Activated CD8-positive, alpha-beta memory T cell treated with anti-CD3 and anti-CD28 coated beads, Interleukin-2, amount 50 U/mL, for 48 hours (primary cell): ENCODE data around the gene STK38L.

Source experiments
- DNase-seq: peaks from one replicate; pipeline ENCODE4 v3.0.0-alpha.2; 2020

Gene STK38L

DNA sequence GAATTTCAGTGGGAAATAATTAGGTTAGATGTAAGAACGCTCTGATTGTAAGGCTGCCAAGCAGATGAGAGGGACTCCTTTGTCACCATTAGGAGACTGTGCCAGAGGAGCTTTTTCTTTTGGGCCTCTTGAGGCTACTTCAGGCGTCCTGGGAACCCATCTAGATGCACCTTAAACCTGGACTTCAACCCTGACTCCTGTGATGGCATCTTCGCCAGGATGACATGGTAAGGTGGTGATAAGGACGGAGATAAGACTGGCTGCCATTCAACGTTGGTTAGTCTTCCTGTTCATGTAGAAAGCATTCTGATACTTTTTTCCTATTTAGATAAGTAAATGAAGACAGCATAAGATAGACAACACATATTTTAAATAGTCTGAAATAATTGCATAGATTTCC is 36.3 kb downstream of the STK38L start:
- DNase-seq: no peak

DNA sequence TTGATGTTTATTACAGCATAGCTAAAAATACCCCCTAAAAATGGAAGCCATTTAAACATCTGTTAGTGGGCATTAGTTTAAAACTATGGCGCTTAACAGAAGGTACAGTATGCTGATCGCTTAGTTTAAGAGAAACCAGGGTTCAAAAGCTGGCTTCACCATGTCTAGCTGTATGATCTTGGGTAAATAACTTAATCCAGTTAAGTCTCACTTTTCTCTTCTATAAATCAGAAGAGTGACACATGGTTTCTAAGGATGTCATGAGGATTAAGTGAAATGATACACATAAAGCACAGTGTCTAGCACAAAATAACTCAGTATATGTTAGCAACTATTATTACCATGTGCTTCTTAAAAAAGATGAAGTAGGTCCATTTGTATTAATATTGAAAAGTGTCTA is 38.7 kb downstream of the STK38L start:
- no peak for DNase-seq

DNA sequence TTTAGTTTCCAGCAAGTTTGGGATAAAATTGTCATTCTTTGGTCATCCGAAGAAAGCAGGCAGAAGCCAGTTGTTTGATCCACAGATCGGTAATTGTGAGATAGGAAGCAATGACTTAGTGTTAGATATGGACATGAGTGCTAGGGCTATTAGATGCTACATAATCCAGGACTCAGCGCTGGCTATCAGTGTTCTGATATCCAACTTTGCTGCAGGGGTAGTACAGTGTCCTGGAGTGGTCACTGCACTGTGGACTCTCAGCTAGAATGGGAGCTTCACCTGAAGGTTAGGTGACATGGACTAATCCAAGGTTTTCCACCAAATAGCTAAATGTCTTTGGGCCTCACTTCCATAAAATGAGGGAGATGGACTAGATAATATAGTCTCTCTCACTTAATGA is 39.9 kb downstream of the STK38L start:
- no peak for DNase-seq

DNA sequence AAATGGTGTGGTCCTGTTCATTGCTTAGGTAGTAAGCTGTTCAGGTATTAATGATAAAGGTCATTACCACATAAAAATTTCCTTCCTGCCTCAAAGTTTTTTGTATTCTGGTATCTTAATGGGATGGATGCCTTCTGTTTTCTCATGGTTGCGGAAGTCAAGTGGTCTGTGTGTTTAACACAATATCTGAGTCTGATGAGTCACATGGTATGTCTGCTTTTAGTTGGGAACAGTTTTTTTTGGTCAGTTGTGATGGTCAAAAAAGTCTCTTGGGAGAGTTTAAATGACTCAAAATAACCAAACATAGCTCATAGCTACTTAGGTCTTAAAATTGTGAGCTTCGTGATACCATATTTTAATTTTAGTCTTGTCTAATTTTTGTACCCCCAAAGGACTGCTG is 40.7 kb downstream of the STK38L start:
- DNase-seq: no peak

DNA sequence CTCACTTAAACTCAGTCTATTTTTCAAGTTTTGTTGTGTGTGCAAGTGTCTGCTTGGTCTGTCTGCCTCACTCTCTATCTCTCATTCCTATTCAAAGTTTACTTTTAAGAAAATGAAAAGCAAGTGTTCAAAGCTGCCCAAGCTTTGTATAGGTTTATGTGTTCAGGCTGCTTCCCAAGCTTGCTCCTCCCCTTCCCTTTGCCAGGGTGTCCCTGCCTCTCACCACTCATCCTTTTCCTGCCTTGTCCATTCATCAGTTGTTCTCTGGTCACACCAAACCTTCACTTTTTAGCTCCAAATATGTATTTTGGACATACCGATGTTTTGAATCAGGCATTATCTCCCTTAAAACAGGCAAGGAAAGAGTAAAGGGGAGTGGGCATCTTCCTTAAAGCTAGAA is 41.3 kb downstream of the STK38L start:
- no peak for DNase-seq

DNA sequence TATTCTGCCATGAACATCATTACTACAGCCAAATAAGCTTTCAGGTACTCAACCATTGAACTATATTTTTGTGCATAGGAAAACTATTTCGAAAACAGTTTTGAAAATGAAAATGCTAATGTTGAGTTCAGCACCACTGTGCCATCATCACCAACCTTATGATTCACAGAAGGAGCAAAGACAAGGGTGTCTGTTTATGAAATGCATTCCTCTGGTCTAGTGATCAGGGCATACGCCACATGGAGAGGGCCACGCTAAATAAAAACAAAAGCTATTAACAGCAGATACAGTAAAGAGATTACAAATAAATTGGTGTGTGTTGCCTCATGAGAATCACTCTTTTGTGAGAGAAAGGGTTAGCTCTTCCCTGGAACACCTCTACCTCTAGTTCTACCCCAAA is 45.3 kb downstream of the STK38L start:
- DNase-seq: no peak

DNA sequence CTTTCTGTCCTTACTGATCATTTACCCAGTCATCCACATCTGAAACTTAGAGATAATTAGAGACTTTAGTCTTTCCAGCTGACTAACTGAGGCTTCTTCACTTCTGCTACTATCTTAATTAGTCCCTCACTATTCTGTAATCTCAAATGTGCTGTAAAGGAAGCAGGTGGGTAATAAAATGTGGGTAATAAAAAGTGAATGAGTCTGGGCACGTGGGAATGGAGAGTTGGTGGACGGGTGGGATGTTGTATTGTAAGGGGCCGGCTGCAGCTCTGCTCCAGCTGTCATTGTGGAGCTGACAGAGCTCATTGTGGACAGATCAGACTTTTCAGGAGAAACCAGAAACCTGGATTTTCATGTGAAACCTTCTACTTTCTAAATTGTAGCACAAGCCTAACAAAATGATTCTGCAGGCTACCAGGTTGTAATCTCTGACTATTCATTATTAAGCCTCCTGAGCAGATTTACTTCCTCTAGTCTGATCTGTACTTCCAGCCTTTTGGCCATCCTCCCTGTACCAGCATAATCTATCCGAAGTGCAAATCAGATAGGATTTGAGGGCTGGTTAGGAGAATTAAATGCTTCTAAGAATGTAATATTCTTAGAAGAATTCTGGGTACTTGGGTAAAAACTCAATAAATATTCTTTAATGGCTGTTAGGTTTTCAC is 46.5 kb downstream of the STK38L start:
- no peak for DNase-seq

DNA sequence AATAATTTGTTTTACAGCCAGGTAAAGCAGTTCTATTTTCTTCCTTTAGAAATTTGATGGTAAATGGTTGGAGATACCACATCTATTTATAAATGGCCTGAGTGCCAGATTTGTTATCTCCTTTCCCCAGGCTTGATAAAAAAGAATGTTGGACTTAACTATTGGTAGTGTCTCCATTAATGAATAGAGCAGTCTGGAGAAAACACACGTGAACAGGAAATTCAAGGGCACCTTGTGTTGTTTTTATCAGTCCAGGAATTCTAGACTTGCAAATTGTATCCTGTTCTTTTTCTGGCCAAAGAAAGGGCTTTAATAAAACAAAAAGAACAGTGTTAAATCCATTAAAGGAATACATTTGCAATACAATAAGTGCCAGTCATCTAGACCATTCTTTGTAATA is 47.8 kb downstream of the STK38L start:
- DNase-seq: no peak

DNA sequence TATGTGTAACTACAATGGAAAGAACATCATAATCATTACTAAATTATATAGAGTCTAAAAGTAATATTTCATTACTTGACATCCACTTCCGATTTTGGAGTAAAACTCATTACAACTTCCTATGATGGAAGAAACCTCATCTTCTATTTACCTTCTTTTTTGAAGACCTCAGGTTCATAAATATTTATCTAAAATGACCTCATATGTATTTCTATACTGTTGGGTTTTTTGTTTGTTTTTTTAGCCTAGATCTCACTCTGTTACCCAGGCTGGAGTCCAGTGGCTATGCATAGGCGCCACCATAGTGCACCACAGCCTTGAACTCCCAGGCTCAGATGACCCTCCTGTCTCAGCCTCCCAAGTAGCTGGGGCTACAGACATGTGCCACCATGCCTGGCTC is 48.6 kb downstream of the STK38L start:
- no peak for DNase-seq

DNA sequence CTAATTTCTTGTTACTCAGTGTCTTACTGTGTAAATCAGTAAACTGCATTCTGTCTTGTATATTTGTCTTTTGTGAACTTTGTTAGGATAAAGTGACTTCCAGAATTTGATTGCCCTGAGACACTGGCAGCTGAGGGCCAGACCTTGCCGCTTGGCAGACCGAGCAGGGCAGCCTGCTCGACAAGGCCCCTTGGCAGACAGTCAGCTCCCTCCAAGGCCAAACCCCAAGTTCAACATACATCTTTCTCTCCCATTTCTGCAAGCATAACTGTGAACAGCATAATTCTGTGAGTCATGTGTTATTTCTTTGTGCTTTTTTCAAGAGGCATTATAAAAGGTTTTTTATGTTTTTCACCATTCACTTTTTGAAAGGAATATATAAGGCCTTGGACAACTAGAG is 49.4 kb downstream of the STK38L start:
- DNase-seq: no peak

DNA sequence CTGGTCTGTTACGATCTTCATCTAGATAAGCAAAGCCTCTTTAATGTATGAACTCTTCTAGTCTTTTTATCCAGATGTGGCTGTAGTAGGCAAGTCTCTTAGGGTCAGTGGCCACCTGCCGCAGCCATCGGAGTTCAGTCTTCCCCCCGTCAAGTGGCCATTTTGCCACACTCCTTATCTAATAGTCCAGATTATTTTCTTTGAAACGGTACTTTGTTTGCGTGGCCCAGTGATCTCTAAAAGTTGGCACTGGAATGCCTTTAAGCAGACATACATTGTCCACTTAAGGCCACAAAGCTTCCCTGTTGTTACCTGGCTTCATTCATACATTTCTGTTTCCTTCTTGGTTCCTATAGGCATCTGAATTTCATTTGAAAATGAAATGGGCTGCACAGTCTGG is 52.6 kb downstream of the STK38L start:
- DNase-seq: no peak

DNA sequence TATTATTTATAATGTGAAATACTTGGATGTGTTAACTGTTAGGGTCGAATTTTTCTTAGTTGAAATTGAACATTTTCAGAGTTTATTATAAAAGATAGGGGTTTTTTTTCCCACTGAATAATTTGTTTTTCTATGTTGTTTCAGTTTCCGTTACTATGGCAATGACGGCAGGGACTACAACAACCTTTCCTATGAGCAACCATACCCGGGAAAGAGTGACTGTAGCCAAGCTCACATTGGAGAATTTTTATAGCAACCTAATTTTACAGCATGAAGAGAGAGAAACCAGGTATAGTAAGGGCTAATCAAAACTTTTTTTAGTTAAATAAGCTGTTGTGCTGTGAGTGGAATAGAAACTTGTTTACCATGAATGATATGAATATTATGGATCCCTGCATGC is 53.5 kb downstream of the STK38L start:
- DNase-seq: no peak

DNA sequence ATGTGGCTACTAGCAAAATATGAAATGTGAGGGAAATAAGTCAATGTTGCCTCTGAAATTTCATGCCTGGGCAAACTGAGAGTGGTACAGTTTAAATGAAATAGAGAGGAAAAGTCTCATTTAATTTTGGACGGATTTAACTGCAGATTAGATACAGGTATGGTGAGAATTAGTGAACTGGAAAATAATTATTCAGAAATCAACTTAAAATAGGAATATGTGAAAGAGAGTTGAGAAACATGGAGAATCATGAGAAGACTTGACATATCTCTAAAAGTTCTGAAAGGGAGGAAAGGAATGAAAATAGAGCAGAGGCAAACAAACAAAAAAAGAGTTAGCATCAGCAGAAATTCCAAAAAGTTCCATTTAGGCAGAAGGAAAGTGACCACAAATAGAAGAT is 55.0 kb downstream of the STK38L start:
- DNase-seq: no peak

DNA sequence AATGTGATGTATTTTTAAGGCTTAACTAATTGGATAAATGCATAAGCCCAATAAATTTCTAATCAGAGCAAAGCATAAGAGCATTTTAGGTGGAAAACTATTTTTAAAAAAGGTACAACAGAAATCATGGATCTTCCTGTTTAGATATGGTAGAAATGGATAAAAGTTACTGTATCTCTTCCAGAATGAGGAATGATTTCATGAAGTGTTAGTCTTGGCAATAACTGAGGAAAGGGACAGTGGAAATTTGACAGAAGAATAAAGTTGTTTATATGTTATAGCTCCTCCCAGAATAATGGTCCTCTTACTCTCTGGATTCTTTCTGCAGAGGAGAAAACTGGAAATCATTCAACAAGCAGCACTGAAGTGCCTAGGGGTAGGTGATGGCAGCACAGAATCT is 56.1 kb downstream of the STK38L start:
- no peak for DNase-seq

DNA sequence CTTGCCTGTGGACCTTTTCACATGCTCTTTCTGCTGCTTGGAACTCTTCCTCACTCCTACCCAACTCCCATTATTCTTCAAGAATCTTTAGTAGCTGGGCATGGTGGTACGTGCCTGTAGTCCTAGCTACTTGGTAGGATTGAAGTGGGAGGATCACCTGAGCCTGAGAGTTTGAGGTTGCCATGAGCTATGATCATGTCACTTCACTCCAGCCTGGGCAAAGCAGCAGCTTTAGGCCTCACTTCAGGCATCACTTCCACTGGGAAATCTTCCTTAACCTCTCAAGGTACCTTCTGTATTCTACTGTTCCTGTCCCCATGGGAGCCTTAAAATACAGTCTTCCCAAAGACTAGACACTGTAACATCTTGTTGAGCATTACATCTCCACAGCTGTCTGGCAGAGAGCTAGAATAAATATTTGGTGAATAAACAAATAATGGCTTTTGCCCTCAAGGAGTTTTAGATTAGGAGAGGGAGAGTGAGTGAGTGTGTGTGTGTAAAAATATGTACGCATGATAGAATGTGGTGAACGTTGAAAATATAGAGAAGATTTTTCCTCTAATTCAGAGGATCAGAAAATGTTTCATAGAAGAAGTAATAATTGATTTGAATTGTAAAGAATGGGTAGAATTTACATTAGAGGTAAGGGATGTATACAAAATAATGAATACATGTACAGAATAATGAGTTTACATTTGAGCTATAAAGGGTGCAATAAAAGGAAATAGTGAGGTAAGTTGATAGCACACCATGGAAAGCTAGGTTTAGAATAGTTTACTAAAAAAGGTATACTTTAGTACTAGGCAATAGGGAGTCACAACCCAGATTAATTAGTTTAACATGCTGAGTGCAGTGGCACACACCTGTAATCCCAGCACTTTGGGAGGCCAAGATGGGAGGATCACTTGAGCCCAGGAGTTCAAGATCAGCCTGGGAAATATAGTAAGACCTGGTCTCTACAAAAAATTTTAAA is 59.3 kb downstream of the STK38L start:
- DNase-seq: no peak

DNA sequence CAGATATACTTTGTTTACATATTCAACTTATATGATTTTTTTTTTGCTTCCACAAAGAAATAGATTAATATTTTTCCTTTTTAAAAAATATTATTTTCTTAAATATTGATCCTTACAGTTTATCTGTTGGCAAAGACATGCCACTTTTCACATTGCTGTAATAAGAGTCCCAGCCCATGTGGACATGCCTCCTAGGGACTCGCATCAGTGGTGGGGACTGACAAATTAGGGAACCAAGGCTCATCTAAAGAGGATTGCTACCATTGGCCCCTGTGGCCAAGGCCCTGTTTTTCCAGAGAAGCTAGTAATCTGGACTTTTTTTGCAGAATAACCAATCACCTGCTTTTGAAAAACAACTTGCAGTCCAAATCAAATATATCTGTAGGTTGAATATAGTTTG is 60.8 kb downstream of the STK38L start:
- DNase-seq: no peak

DNA sequence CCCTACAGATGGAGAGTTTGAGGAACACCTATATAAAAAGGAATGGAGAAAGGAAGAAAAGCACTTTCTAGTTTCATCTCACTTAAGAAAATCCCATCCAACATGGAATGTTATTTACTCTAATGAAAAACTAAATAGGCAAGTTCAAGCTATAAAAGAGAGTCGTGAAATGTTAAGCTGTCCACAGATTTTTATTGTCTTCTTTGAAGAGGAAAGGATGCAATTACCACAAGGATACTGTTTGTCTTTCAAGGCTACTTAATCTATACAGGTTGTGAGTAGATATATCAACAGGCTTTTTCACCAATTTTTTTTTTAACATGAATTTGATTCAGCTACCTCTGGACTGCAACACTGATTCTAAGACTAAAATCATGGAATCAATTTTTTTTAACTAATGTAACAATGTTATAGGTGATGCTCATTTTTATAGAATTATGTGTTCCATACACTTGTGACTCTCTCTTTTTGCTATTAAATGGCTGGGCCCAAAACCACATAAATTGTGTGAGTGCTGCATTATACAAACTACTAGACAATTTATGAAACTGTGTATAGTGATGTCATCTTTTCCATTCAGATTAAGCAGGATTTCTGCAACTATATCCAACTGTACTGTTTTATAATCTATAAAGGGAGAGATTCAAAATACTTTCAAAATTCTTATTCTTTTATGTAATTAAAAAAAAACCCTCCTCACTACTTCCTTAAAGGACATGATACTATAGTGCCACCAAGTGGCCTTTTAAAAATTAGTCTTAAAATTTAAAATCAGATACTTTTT is 61.8 kb downstream of the STK38L start:
- no peak for DNase-seq

DNA sequence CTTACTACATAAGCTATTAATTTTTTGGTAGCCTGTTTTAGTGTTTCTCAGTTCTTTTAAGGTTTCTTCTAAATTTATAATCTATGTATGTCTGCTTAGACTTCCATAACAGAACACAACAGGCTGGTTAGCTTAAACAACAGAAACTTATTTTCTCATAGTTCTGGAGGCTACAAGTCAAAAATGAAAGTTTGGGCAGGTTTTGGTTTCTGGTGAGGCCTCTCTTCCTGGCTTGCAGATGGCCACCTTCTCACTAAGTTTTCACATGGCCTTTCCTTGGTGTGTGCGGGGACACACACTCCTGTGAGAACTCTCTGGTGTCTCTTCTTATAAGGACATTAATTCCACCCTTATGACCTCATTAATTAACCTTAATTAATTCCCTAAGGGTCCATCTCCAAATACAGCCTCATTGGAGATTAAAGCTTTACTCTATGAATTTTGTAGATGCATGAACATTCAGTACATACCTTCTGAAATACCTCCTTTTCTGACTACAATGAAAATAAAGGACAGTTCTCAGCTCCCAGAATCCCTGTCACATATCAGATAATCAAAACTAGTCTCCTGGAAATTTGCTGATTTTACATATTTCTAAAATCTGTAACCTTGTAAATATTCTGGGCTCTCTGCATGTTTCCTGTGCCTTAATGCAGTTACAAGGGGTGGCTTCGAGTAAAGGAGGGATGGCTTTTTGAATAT is 65.4 kb downstream of the STK38L start:
- DNase-seq: no peak

DNA sequence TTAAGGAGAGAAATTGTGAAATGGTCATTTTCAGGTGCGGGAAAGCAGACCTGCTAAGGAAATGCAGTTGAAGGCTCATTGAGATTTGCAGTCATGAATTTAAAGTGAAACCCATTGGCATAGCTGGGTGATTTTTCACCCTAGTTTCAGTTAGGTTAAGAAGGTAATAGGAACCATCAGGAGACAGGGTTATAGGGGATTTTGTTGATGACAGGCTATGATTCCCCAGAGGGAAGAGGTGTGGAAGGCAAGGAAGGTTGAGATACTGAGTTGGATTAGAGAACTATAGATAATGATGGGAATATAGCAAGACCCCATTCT is 65.9 kb downstream of the STK38L start:
- no peak for DNase-seq

DNA sequence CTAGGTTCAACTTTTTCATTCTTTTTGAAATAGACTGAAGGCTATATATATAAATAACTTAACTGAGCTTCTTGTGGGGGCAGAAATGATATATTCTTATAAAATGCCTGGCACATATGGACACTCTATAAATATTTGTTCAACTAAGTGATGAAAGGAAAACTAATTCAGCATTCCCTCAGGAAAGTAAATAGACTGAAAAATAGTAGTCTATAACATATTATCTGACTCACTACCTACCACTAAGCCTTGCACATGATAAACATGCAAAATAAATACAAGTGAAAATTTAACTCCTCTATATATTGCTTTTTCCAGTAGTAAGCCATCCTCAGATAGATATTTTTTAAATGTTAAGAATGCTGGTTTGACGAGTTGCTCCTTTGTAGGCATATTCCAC is 72.9 kb downstream of the STK38L start:
- no peak for DNase-seq

DNA sequence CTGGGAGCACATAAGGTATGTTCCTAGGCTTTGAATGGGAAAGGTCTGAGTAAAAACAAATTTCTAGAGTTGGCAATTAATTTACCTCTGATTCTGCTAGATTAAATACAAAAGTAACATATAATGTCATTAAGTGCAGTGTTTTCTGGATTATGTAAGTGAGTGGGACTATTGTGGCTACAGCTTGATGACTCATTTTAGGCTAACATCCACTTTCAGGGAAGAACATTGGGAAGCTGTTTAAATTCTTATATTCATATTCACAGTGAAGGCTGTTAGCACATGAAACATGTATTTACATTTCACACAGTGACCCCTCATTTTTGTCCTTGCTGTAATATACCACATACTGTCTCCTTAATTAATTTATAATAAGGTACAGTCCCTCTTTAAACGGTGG is 75.3 kb downstream of the STK38L start:
- DNase-seq: no peak

DNA sequence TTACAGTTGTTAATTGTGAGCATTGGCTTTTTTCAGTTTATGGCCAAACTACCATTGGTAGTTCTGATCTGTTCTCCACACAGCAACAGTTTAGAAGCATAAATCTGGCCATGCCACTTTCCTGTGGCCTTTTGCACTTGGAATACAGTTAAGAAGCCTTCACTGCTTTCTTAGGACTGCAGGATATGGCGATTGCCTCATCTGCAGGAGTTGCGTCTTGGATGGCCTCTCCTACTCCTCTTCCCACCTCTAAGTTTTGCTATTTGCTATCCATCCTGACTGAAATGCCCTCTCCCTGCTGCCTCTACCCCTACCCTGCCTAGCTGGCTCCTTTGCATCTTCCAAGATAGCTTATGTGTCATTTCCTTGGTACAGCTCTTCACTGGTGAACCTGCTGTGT is 75.8 kb downstream of the STK38L start:
- DNase-seq: no peak

DNA sequence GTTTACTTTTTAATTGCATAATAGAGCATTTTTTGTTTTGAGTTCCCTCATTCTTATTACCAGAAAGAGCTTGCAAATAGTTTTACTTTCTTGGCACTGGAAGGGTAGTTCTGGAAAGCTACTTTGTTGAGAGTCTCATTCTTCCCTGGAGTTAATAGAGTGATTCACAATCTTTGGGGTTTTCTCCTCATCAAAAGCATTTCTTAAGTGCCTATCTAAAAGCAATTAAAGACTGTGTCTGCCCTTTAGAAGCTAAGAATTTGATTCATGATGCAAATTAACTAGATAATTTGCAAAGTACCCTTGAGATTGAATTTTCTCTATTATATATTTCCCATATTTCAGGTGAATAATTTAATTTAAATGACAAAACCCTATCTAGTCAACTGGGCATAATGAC is 80.4 kb downstream of the STK38L start:
- DNase-seq: no peak
